OCI-LY1 (cell line): ENCODE measurements around the gene PCDHGA6.

ENCODE experiments used
- CTCF ChIP-seq: fragments of 200-600 bp; sonication (generic), shearing (Covaris generic); IDR thresholded peaks from 2 replicates; pipeline ENCODE4 v1.5.1; 2017; ENCODE audit warnings: mild to moderate bottlenecking, antibody characterized with exemption, low read length, moderate library complexity, mixed read lengths
- EZH2 ChIP-seq: fragments of 200-600 bp; sonication (generic), shearing (Covaris generic); IDR thresholded peaks from 2 replicates; pipeline ENCODE4 v1.8.0; 2017; ENCODE audit warnings: borderline replicate concordance, mixed run types, mild to moderate bottlenecking, antibody characterized with exemption, low read length, moderate library complexity, mixed read lengths

GRCh38 chr5:141330299-141331080, 43.2 kb upstream of the PCDHGA6 start, which contains the start of gene PCDHGA1:
- peak; percentile 47; the same call in 1 of the 2 replicates for TF ChIP-seq CTCF
- no peak for TF ChIP-seq EZH2
